NCI-H1092 treated with DMSO at 0.1 percent for 48 hours (cell line): ENCODE results near the gene GCK.
"Not testable (repeated sequence)": the region's sequence is repeated elsewhere in the genome, so short reads cannot be mapped to it uniquely, and the experiment has no call there.

Source experiments
- DNase-seq: peaks from one replicate; lab custom pipeline; 2025; lab: John Stamatoyannopoulos, UW

The GCK gene

DNA sequence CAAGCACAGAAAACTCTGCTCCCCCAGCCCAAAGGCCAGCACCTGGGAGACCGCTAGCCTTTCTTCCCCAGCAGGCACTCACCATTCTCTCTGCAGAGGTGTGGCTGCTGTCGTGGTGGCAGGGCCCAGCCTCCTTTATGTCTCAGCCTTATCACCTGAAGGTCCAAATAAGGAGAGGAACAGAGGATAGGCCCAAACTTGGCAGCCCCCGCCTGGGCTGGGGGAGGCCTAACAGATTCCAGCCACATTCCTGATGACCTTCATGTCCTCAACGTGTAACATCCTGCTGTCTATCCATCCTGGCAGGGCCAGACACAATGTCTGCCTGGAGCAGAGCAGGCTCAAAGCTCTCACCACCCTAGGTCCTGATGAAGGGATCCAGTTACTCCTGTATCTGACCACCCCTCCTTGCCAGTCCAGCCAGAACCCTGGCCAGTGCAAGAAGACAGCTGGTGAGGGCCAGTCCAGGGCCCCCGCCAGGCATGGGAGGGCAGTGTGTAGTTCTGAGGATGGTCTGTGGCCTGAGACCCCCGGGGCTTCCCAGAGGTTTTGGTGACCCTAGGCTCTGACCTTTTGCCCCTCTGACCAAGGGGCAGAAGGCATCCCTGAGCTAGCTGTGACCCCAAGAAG is 47.9 kb downstream of the GCK start, which contains the start of gene MYL7:
Gene MYL7 (minus strand): TSS at position 112 of the 630 bp plus-strand sequence. CDS start 27 bp downstream, at position 85.
- DNase-seq = no peak

DNA sequence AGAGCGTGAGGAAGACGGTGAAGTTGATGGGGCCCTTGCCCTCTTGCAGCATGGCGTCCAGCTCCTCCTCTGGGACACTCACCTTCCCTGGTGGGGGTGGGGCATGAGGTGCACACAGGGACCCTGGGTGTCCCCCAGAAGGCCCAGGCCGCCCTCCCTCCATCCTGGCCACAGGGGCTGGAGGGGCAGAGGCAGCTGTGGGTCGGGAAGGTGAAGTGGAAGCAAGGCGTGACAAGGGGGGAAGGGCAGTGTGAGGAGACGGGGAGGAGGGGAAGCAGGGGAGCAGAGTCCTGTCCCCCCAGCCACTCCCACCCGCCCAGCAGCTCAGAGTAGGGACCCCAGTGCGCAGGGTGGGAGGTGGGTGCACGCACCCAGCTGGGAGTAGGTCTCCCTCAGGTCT is 48.9 kb downstream of the GCK start:
- no peak for DNase-seq

DNA sequence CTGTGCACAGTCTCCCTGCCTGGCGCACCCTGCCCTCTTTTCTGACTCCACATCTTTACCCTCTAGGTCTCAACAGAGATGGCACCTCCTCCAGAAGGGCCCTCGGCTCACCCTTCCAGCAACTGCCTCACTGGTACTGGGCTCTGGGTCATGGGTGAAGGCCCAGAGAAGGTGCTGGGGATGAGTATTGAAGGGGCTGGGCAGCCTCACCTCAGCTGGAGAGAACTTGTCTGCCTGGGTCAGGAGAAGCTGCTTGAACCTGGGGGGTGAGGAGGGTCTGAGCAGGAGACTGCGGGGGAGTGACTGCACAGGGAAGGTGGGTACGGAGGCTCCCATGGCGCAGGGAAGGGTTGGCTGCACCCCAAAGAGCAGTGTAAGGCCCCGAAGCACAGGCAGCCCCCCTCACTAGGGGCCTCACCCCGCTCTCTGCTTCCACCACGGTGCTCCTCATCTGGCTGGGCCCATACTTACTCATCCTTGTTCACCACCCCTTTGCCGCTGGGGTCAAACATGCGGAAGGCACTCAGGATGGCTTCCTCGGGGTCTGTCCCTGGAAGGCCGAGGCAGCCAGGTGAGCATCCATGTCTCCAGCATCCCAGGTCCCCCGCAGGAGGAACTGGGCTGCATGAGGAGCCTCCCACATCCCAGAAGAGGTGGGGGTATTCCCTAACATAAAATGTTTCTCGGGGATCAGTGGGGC is 49.8 kb downstream of the GCK start:
- no peak for DNase-seq

DNA sequence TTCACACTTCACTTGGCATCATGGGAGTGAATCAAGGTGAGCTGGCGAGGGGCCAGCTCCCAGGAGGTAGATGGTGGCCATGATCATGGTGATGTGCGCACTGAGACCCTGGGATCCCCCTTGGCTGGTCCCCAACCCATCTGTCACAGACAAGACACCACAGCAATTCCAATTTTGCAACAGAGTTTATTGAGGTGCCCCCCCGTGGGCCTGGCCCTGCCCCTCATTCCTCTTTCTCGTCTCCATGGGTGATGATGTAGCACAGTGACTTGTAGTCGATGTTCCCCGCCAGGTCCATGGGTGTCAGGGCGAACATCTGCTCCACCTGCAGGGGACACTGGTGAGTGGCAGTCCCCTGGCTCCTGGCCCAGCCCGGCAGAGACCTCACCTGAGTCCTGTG is 50.5 kb downstream of the GCK start:
- no peak for DNase-seq

DNA sequence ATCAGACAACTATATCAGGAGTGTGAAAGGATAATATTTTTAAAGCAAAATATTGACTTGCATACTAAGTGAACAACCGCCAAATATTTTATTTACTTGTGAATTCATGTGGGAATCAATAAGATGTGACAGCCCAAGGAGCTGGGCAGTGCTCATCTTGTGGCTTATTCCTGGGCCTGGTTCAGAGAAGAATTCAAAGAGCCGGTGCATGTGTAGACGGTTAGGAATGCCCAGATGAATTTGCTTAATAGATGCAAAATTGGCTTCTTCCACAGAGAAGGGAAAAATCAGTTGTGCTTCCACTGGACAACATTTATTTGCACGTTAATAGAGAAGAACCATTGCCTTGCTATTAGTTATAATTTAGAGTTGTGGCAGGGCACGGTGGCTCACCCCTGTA is 52.5 kb downstream of the GCK start:
- no peak for DNase-seq

DNA sequence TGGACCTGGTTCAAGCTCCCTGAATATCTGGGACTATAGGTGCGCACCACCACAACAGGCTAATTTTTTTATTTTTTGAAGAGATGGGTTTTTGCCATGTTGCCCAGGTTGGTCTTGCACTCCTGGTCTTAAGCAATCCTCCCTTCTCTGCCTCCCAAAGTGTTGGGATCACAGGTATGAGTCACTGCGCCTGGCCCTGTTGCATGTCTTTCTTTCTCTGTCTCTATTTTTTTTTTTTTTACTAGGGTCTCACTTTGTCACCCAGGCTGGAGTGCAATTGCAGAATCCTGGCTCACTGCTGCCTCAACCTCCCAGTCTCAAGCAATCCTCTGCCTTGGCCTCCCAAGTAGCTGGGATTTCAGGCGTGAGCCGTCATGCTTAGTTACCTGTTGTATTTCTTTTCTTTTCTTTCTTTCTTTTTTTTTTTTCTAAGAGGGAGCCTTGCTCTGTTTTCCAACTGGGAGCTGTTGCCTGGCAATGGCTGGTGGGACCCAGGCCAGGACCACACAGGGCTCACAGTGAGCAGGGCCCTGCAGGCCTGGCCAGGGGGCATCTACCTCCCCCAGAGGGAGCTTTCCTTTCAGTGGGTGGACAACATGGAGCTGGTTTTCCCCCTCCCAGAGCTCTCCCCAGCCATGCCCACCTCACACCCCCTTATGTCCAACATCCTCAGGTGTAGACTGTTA is 54.2 kb downstream of the GCK start:
- no peak for DNase-seq

DNA sequence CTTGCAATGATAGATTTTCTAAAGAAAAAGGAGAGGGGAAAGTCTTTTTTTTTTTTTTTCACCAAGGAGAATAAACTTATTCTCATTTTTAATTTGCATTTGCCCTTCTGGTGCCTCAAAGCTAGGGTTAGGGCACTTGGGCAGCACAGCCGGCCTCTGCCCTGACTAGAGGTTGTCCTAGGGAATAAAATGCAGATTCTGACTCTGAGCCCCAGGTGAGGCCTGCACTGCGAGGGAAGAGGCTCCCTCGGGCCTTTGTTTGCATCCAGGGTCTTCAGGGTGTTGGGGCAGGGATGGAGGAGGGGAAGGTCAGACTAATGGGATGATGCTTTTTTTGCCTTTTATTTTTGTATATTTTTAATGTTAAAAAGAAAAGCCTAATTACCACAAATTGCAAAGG is 55.9 kb downstream of the GCK start:
- no peak for DNase-seq

DNA sequence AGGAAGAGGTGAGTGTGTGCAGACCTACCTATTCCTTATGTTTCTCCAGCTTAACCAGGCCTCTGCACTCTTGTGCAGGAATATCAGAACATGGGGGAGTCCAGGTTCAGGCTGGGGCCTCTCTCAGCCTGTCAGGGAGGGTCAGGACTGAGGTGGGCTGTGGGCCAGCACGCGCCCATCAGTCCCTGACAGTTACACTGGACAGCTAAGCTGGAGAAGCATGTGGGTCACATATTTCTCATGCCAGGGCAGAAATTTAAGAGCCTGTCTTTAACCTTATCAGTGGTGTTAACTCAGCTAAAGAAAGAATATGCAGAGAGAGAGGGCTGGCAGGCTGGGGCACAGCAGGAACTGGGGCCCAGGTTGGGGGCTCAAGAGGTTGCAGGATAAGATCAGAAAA is 57.2 kb downstream of the GCK start:
- DNase-seq = no peak

DNA sequence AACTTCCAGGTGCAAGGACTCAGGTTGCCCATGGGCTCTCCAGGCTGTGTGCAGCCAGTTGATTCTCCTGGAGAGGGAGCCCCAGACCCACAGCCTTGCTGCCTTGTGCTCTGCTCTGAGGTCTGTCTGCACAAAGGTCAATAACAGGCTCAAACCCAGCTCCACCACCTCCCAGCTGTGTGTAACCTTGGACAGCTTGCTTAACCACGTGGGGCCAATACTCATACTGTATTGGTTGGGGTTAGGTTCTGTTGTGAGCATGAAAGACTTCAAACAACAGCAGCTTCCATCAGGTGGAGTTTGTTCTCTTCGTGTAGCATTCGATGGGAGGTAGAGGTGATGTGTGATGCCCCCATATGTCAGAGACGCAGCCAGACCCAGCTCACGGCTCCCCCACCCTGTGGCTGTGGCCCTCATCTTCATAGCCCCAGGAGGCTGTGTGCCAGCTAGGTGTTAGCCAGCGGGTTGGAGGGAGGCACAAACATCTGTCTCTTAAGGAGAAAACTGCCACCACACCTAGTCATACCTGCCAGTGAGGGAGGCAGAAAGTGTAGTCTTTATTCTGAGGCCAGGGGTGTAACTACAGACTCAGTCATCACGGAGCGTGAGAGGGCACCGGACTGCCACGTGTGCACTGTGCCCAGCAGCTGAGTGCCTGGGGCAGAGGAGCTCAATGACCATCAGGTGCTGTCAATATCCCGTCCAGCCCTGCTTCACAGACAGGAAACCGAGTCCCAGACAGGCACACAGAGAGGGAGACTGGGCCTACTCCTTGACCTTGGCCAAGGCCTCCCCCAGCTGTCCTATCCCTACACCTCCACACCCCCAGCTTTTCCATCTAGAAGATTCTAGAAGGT is 57.8 kb downstream of the GCK start:
- DNase-seq = peak; percentile 14

DNA sequence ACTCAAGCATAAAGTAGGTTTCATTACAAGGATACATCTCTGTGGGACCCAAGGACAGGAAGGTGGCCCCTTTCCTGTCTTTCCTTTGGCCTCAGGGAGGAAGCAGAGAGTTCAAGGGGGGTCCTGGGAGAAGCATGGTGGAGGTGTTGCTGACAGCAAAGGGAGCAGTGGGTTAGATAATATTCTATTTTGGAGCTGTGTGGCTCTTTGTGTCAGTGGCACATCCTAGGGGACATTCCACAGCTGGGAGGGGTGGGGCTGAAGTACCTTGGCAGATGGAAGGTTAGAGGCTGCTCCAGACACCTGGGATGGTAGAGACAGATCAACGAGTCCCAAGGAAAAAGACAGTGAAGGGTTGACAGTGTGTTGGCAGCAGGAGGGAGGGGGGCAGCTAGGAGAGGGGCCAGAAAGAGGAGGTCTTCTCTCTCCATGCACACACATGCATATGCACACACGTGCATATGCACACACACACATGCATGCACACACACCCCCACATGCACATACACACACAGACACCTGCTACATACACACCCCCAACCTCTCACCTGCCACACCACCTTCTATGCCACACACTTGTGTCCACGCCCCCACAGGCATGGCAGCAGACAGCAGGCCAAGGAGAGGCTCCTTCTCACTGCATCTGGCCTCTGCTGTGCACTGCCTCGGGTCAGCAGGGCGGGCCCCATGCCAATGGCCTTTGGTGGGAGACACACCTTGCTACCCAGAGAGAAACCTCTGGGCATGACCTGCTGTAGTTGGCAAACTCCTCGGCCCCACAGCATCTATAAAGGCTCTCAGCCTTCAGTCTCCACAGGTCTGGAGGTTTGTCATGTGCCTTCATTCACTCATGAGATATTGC is 60.3 kb downstream of the GCK start:
- no peak for DNase-seq

DNA sequence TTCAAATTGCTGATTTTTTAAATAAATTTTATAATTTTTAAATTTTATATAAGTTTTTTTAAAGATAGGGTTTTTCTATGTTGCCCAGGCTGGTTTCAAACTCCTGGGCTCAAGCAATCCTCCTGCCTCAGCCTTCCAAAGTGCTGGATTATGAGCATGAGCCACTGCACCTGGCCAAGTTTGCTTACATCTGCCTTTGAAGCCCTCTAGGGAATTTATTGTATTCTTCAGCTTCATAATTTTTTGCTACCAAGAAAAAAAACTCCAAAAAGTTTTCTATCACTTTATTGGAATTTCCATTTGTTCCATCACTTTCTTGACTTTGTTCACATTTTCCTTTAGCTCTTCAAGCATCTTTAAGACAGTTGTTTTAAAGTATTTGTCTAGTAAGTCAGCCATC is 62.1 kb downstream of the GCK start:
- DNase-seq = no peak

DNA sequence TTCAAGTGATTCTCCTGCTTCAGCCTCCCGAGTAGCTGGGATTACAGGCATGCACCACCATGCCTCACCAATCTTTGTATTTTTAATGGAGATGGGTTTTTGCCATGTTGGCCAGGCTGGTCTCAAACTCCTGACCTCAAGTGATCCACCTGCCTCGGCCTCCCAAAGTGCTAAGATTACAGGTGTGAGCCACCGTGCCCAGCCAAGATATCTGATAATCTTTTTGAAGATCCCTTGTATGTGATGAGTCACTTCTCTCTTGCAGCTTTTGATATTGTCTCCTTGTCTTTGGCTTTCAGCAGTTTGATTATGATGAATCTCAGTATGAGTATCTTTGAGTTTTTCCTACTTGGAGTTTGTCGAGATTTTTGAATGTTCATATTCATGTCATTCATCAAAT is 62.7 kb downstream of the GCK start:
- not testable (repeated sequence) for DNase-seq

DNA sequence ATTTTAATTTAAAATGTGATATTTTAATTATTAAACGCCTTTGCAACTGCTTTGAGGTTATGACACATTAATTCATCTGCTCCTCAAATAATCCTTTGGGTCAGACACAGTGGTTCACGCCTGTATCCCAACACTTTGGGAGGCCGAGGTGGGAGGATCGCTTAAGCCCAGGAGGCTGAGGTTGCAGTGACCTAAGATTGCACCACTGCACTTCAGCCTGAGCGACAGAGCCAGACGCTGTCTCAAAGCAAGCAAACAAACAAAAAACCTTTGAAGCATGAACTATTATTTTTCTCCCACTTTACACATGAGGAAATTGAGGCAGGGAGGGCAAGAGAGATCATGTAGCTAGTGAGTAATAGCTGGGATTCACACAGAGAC is 64.4 kb downstream of the GCK start:
- no peak for DNase-seq

DNA sequence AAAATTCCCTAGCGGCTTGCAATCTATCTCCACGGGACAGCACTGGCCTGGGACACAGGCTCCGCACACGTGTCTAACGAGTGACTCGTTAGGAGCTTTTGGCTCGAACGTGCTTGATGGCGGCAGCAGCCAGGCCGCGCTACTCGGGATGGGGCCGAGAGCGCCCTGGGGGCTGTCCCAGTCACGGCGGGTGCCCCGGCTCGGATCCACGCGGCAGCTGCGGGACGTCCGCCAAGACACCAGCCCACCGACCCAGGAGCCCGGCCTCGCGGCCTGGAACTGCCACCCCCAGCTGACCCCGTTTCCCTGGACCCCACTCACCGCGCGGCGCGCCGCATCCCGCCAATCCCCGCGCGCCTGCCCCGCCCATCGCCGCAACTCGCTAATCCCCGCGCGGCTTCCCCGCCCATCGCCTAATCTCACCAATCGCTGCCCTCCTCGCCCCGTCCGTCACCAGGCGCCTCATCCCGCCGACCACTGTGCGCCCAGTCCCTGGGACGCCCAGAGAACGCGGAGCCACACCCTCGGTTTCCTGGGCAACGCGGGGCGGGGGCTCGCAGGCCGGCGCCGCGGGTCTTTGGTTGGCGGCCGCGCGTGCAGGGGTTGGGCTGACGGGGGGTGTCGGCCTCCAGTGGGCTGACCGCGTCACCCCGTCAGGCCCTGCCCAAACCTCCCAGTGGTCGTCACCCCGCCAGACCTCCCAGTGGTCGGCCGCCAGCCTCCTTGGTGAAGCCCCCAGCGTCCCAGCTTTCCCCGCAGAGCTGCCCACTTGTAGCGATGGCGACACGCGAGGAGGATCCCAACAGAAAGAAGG is 65.8 kb downstream of the GCK start, which contains the start of gene POLD2:
Gene POLD2 (minus strand): TSS at position 359 of the 814 bp plus-strand sequence. CDS start 1,495 bp downstream, outside the sequence.
- DNase-seq = peak; percentile 99

DNA sequence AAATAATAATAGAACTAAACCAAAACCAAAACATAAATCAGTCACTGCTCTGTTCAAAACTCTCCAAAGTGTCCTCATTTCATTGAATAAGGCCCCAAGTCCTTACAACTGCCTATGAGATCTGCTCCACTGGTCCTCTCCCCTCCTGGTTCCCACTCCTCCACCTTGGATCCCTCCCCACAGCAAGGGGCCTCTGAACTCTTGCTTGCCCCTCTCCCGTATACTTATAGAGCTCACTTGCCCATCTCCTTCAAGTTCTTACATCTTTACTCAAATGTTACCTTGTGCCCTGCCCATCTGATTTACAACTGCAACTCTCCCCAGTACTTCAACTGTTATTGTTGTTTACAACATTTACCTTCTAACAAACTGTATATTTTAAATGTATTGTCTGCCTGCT is 66.7 kb downstream of the GCK start:
- DNase-seq = no peak

DNA sequence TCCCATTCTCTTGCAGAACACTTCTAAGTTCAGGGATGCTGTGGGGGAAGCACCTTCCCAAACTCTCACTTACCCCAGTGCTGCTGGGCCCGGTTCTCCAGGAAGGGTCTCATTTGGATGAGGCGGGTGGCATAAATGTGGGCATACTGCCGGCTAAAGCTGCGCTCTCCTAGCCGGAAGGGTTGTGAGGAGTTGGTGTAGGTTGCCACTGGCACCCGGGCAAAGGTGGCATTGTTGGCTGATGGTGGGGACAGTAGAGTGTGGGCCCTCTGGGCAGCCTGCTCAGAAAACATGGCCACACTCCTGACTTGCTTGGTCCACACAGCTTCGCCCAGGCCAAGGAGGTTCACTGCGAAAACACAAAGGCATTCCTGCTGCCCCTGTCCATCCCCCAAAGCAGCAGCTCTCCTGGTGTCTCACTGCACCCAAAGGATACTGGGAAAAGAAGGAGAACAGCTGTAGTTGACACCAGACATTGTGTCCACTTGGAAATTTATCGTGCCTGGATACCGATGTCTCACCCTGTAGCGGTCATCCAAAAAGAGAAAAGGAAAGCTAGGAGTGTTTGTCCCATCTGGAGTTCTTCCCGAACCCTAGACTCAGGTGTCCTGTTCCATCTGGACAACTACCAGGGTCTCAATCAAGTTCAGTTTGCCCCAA is 67.3 kb downstream of the GCK start:
- DNase-seq = no peak

DNA sequence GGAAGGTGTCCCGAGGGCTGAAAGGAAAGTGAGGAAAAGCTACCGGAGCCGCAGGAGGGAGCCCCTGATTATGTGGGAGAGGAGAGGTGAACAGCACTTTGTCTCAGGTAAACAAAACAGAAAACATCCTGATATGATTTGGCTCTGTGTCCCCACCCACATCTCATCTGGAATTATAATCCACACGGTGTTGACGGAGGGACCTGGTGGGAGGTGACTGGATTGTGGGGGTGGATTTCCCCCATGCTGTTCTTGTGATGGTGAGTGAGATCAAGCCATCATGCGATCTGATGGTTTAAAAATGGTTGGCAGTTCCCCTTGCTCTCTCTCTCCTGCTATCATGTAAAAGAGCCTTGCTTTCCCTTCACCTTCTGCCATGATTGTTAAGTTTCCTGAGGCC is 68.8 kb downstream of the GCK start:
- DNase-seq = no peak

DNA sequence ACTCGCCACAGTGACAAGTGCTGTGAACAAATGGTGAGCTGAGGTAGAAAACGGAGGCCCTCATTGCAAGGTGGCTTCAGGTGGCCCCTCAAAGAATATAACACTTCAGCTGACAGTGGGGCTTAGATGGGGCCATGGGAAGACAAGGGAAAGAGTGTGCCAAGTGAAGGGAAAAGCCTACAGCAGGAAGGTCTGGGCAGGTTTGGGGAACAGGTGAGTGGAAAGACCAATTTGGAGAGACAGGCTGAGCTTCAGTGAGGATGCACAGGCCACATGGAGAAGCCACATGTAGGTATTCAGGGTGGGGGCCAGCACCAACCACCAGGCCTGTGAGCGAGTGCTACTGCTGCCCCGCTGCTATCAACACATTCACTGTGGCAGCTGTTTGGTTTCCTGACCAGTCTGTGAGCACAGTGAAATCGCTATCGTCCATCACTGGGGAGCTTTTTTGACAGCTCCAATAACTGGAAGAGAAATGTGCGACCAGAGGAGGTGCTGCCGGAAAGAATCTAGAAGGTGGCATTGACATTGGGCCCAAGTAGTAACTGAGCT is 69.3 kb downstream of the GCK start:
- DNase-seq = no peak

DNA sequence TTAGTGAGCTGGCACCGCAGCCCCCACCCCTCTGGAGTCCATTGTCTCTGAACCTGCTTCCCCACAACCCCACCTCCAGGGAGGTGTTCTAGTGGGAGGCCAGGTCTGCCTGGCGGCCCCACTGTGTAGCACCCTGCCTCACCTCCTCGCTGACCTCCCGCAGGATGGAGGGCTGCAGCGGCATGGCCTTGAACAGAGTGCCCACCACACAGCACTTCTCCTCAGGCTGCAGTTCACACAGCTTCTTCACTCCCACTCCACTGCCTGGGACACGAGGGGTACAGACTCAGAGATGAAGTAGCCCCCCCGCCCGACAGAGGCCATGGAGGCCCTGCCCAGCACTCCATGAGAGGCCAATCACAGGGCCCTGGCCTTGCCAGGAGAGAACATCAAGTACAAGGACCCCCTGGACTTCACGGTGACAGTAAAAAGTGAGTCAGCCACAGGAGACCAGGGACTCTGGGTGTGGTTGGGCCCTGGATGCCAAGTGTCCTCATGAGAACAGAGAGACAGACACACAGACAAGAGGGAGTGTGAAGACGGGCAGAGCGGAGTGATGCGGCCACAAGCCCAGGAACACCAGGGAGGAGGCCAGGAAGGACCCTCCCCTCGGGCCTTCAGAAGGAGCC is 71.3 kb downstream of the GCK start:
- no peak for DNase-seq
